ENCODE data around the gene SPAG17.
"Not testable (repeated sequence)": the region's sequence is repeated elsewhere in the genome, so short reads cannot be mapped to it uniquely, and the experiment has no call there.

Gene SPAG17

GRCh38 chr1:117971777-117972176 lies 213.3 kb downstream of the SPAG17 start:
- no peak for DNase-seq (ENCODE audit: low spot score)

- DNase-seq (ENCODE audit: low spot score): no peak
Observed at GRCh38 chr1:117970252-117970651, 214.8 kb downstream of the SPAG17 start.

DNA sequence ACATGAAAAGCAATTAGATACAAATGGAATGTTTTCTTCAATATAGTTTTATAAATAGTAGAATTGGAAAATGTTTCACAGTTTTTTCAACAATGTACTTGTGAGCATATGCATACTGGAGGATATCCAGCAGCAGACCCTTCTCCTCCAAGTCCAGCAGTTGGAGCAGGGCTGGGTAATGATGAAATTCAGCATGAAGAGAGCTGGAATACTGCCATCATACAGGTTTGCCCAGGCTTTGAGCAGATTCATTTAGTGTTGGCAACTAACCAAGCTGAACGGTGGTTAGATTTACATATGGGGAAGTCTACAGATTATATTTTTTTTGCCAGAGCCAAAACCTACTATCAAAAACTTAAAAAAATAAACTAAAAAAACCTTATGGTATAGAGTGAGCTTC lies 217.1 kb downstream of the SPAG17 start:
- peak; percentile 17 for DNase-seq (ENCODE audit: low spot score)

DNA sequence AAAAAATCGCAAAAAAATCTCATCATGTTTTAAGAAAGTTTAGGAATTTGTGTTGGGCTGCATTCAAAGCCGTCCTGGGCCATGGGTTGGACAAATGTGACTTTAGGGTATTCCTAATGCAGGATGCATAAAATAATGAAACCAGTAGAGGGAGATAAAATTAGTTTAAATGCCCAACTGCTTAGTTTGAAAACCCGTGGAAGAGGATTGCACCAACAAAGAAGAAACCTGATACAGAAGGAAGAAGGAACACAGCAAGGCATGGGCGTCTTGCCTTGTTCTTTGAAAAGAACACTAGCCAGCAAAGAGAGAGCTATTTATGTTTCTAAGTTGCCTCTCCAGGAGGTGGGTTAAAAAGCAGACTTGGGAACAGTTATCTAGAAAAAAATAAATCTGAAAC lies 217.6 kb downstream of the SPAG17 start:
- DNase-seq (ENCODE audit: low spot score): peak; percentile 23

DNA sequence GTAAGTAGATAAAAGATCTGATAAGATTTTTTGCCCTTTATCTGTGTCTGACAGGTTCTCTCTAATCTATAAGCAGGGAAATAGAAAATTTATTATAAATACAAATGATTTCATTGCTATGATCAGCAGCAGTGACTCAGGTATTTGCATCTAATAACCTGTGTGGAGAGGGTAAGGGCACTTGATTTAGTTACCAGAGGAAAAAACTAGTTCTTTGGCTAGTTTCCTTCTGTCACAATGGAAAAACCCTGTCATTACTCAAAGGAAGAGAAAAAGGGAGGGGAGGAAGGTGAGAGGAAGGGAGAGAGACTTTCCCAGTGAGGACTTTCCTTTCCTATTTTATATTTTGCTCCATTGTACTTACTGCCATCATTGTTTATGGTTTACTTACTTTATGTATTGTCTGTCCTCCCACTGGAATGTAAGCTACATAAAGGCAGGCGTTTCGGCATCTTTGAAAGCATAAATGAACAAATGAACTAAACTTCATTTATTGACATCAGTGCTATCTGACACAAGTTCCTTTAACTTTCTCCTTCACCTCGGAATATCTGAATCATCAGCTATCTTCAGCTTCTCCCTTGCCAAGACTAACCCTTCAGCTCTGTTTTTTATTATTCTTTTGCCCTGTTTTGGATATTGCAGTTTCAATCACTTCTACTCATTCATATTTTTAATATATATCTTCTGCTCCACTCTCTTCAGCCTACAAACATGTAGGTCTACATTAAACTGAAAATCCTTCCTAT lies 220.6 kb downstream of the SPAG17 start:
- no peak for DNase-seq (ENCODE audit: low spot score)

- no peak for DNase-seq (ENCODE audit: low spot score)
Observed at GRCh38 chr1:117959364-117959763, 225.7 kb downstream of the SPAG17 start.

DNA sequence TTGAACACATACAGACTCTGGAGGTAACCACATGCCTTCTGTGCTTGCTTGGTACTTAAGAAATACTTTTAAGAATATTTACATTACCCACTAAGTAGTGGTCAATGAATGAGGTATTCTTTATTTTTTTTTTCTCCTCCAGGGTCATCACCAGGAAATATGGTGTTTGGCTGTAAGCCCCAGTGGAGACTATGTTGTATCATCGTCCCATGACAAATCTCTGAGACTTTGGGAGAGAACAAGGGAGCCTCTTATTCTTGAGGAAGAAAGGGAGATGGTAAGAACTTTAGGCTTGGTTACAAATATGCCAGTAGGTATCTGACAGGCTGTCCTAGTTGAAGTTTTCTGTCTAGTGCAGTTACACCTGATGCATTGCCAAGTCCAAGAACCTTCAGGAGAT lies 232.6 kb downstream of the SPAG17 start:
- no peak for DNase-seq (ENCODE audit: low spot score)

GRCh38 chr1:117942293-117942692 lies 242.7 kb downstream of the SPAG17 start:
- DNase-seq (ENCODE audit: low spot score): no peak

DNA sequence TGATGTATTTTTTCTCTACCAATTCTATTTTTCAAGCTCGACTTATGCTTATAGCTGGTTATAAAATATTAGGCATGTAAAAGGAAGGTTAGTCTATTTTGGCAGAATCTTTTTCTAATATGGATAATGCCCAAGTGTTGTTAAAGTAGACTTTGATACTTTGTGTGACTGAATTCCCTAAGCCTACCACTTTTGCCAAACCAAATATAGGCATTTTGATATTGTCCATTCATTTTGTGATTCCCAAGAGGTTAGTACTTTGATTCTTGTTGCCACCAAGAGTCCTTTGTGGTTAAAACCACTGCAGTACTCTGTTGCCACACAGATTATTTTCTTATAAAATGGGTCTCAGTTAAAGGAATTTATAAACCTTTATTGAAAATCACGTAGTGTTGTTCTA lies 251.3 kb downstream of the SPAG17 start:
- no peak for DNase-seq (ENCODE audit: low spot score)

DNA sequence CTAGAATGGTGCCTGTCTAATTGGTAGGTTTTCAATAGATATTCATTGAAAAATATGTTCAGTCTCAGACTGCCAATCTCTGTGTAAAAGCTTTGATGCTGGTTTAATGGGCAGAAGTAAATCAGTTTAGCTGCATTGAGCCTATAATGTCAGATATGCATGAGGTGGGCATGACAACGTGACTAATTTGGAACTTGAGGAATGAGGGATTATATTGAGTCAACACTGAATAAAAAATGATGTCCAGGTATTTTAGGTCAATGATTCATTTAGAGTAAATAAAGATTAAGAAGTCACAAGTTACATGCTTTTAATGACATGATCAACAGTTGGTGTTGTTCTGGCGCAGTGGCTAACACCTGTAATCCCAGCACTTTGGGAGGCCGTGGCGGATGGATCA lies 252.5 kb downstream of the SPAG17 start:
- DNase-seq (ENCODE audit: low spot score): no peak

- DNase-seq (ENCODE audit: low spot score): peak; percentile 20
Observed at GRCh38 chr1:117930484-117930883, 254.5 kb downstream of the SPAG17 start.

GRCh38 chr1:117930173-117930447 lies 254.9 kb downstream of the SPAG17 start:
- no peak for DNase-seq (ENCODE audit: low spot score)

DNA sequence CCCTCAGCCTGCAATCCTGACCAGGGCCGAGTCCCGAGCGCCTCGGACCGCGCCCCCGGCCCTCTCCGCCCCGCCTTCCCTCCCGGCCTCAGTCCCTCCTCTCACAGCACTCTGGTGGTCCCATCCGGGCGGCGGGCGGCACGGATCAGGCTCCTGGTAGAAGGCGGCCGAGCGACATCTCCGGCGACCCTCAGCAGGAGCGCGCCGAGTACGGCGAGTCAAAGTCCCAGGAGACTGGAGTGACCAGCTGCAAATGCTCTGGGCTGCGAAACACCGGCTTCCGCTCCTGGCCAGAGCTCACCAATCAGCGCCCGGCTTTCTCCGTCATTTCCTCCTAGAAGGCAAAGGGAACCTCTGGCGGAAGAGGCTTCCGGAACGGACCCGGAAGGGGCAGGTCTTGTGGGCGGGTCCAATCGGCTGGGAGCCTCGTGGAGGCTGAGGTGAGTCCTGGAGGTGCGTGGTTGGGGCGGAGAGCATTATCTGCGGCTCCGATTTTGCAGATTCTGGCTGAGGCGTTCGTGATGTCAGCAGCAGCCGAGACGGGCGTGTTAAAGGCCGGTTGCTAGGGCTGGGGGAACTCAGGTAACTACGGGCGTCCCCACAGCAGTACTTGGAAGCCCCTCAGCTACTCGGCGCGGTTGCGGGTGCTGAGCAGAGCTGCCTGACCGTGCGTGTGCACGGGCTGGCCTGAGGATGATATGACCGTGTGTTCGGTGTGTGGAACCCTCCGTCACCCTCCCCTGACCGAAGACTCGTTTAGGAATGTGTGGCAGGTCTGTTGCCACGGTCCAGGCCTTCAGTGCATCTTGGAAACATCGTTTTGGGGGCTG lies 255.5 kb downstream of the SPAG17 start, which contains the start of the genes GDAP2 and WDR3:
GDAP2 (minus strand) TSS at position 279 of the 830 bp plus-strand sequence. CDS start 9,264 bp downstream, outside the sequence.
WDR3 (plus strand) TSS at position 397 of the 830 bp plus-strand sequence. CDS start 3,581 bp downstream, outside the sequence.
- DNase-seq (ENCODE audit: low spot score): peak; percentile 99

- peak; percentile 64 for DNase-seq (ENCODE audit: low spot score)
Observed at GRCh38 chr1:117928881-117929342, 256.1 kb downstream of the SPAG17 start.

GRCh38 chr1:117925981-117926380 lies 259.0 kb downstream of the SPAG17 start:
- DNase-seq (ENCODE audit: low spot score): no peak

- DNase-seq (ENCODE audit: low spot score): not testable (repeated sequence)
Observed at GRCh38 chr1:117922717-117923116, 262.3 kb downstream of the SPAG17 start.

GRCh38 chr1:117921991-117922390 lies 263.0 kb downstream of the SPAG17 start:
- no peak for DNase-seq (ENCODE audit: low spot score)

DNA sequence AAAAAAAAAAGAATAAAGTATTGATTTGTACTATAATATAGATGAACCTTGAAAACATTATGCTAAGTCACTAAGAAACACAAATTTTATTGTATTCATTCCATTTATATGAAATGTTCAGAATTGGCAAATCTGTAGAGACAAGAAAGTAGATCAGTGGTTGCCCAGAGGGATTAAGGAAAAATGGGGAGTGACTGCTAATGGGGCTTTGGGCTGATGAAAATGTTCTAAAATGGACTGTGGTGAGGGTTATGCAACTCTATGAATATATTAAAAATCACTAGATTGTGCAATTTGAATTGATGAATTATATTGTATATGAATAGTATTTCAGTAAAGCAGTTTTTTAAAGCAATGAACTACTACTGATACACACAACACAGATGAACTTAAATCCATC lies 265.7 kb downstream of the SPAG17 start:
- no peak for DNase-seq (ENCODE audit: low spot score)

DNA sequence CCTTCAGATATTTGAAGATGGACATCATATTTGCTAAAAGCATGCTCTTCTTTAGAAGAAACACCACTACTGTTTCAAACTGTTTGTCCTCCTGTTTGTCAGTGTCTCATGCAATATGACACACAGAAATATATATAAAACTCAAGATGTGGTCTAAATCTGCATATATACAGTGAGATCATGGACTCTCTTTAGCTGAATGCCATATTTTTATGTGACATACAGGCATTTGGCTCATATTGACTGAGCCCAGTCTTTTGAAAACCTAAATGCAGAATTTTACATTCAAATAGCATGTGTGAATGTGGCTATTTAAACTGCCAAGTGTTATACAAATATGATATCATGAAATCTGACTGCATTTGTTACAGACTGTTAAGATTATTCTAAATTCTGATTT lies 274.0 kb downstream of the SPAG17 start:
- DNase-seq (ENCODE audit: low spot score): no peak

- DNase-seq (ENCODE audit: low spot score): no peak
Observed at GRCh38 chr1:117905019-117905418, 280.0 kb downstream of the SPAG17 start.

DNA sequence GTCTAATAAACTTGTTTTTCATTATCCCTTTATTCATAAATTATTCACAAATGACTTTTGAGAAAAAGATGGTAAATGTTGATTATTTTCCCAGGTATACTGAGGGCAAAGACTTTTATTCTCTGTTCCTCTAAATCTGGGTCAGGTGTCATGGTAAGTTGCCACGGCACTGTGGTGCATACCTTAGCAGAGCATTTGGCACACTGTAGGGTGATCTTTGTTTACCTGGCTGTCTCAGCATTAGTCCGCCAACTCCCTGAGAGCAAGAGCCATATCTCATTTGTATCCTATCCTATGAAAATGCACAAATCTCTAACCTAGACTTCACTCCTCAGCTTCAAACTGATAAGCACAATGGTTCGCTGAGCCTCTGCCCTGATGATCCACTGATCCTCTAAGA lies 280.5 kb downstream of the SPAG17 start:
- DNase-seq (ENCODE audit: low spot score): no peak

Measured in NAMALWA (cell line).